Measurements from ENCODE around the gene CASTOR1. TPM values are rescaled to one million over a fixed set of nuclear protein-coding genes. Genes with fewer than 3 reads are reported as not detected.
A peak's percentile ranks its signal among the peaks of the same experiment; 100 is the strongest.

The CASTOR1 gene
- total and polyA plus RNA-seq, 11 donors, result 3.8 to 16.6 (median 7.1) TPM

DNA sequence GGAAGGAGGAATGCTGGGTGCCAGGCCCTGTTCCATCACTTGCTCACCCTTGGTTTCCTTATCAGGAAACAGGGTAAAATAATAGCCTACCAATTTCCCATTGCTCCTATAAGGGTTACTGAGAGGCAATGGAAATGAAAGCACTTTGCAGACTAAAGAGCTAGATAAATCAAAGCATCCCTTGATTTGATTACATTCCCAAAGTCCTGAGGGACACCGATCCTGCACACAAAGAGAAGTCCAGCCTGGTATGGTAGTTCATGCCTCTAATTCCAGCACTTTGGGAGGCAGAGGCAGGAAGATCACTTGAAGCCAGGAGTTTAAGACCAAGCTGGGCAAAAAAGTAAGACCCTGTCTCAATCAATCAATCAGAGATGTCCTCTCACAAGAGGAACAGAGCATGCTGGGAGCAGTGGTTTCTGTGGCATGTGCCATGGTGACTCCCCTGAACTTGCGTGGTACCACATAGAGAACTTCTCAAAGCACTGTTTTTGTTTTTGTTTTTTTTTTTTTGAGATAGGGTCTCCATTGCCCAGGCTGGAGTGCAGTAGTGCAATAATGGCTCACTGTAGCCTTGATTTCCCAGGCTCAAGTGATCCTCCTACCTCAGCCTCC is 26.8 kb upstream of the CASTOR1 start:
- Histone ChIP-seq H3K27me3 (no peaks in the 10 kb centered on the region), H3K36me3 (peaks cover 0 to 26% (median 0%) of the 10 kb centered on the region in 9 donors), H3K27ac (peak overlapping the region in 2 of 12 donors; percentile 18 to 52), H3K9me3 (no peaks in the 10 kb centered on the region), H3K4me1 (peaks cover 13 to 100% (median 57%) of the 10 kb centered on the region in 12 donors), H3K4me3 (no peak overlapping the region)
- intact Hi-C loops (cut with DNase I), result no loop called here
- DNase-seq, result no peak
- WGBS, 4 donors, result 80 to 90% (median 85%) methylated on average over 2 of the region's 2 CpGs
- no peak for ATAC-seq
- TF ChIP-seq, protein P1, sequence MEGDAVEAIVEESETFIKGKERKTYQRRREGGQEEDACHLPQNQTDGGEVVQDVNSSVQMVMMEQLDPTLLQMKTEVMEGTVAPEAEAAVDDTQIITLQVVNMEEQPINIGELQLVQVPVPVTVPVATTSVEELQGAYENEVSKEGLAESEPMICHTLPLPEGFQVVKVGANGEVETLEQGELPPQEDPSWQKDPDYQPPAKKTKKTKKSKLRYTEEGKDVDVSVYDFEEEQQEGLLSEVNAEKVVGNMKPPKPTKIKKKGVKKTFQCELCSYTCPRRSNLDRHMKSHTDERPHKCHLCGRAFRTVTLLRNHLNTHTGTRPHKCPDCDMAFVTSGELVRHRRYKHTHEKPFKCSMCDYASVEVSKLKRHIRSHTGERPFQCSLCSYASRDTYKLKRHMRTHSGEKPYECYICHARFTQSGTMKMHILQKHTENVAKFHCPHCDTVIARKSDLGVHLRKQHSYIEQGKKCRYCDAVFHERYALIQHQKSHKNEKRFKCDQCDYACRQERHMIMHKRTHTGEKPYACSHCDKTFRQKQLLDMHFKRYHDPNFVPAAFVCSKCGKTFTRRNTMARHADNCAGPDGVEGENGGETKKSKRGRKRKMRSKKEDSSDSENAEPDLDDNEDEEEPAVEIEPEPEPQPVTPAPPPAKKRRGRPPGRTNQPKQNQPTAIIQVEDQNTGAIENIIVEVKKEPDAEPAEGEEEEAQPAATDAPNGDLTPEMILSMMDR (IDR thresholded peaks at IDR 0.05), result no peak
- no peak for TF ChIP-seq POLR2A (IDR thresholded peaks at IDR 0.05)

DNA sequence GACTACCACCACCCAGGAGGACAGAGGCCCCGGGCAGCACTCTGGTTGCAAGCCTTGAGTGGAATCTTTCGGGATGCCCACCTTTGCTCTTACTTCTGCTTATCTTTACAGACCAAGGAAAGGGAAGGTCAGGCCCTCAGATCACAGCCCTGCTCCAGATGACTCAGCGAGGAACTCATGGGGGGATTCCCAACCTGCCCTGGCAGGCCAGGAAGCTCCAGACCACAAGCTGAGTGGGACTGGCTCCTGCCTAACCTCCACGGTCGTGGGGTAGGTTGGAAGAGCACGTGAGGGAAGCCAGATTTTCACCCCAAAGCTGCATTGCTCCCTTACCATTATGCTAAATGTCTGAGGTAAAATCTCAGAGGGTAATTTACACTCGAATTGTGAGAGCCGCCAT is 25.6 kb upstream of the CASTOR1 start:
- 76 to 79% (median 77%) methylated on average over 6 to 8 of the region's 8 CpGs for WGBS, 4 donors
- intact Hi-C loops (cut with DNase I), result no loop called here
- no peak for TF ChIP-seq POLR2A (IDR thresholded peaks at IDR 0.05)
- TF ChIP-seq, protein P1 (IDR thresholded peaks at IDR 0.05), result no peak
- DNase-seq, result no peak
- Histone ChIP-seq H3K4me3 (no peak overlapping the region), H3K9me3 (no peaks in the 10 kb centered on the region), H3K4me1 (peaks cover 21 to 100% (median 57%) of the 10 kb centered on the region in 12 donors), H3K27ac (peak overlapping the region in 2 of 12 donors; percentile 18 to 52), H3K36me3 (peaks cover 0 to 16% (median 0%) of the 10 kb centered on the region in 9 donors), H3K27me3 (no peaks in the 10 kb centered on the region)
- no peak for ATAC-seq

DNA sequence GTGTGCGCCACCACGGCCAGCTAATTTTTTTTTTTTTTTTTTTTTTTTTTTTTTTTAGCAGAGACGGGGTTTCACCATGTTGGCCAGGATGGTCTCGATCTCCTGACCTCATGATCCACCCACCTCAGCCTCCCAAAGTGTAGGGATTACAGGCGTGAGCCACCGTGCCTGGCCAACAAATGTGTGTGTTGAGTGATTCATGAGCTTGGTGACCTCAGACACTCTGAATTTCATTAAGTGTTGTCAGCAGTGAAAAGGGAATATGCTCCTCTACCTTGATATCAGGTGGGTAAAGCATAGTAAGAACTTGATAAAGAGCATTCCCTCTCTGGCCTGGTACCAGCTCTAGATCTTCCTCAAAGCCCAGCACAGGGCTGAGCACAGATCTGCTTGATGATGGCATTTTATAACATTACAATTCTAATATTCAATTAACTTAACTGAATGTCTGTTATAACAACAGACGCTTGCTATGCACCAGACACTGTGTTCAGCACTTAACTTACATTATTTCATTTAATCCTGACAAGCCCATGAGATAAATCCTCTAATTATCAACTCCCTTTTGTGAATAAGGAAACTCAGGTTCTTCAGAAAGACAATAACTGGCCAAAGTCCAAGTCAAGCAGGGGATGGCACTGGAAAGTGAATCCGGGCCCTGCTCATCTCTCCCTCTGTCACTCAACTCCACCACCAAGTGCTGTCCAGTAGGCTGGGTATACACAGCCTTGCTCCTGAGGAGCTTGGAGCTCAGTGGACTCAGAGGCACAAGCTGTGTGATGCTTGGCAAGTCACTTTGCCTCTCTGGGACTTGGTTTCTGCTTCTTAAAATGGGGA is 24.4 kb upstream of the CASTOR1 start:
- no peaks in the 10 kb centered on the region for H3K27me3 ChIP-seq
- peaks cover 0 to 9% (median 0%) of the 10 kb centered on the region in 9 donors for H3K36me3 ChIP-seq
- no peaks in the 10 kb centered on the region for H3K9me3 ChIP-seq
- TF ChIP-seq, protein P1 (IDR thresholded peaks at IDR 0.05), result no peak
- TF ChIP-seq POLR2A (IDR thresholded peaks at IDR 0.05), result no peak
- no peak overlapping the region for H3K4me3 ChIP-seq
- intact Hi-C loops (cut with DNase I), result no loop called here
- peak overlapping the region in 3 of 12 donors; percentile 11 to 49 (median 12) for H3K27ac ChIP-seq
- 87 to 90% (median 88%) methylated on average over 6 to 8 of the region's 8 CpGs for WGBS, 4 donors
- DNase-seq, result no peak
- H3K4me1 ChIP-seq, result peaks cover 22 to 100% (median 58%) of the 10 kb centered on the region in 12 donors
- no peak for ATAC-seq

DNA sequence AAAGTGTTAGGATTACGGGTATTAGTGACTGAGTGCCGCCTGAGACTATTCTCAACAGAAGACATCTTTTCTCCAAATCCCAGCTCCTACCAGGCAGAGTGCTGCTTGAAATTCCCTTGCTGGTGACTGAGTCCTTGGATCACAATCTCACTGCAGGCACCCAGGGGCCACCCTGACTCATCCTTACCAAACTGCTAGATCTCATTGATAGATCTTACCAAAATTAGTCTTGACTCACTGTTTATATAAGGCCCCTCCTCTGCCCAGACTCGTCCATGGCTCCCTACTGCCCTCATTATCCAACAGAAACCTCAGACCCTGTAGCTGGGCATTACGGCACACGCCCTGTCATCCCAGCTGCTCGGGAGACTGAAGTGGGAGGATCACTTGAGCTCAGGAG is 22.7 kb upstream of the CASTOR1 start:
- H3K9me3 ChIP-seq, result no peaks in the 10 kb centered on the region
- TF ChIP-seq, protein P1 (IDR thresholded peaks at IDR 0.05), result no peak
- no peak for TF ChIP-seq POLR2A (IDR thresholded peaks at IDR 0.05)
- DNase-seq, result no peak
- intact Hi-C loops (cut with DNase I), result no loop called here
- H3K27me3 ChIP-seq, result no peaks in the 10 kb centered on the region
- peaks cover 22 to 100% (median 67%) of the 10 kb centered on the region in 12 donors for H3K4me1 ChIP-seq
- peaks cover 0 to 8% (median 0%) of the 10 kb centered on the region in 9 donors for H3K36me3 ChIP-seq
- 87 to 92% (median 90%) methylated on average over 6 of the region's 6 CpGs for WGBS, 4 donors
- H3K4me3 ChIP-seq, result no peak overlapping the region
- peak overlapping the region; percentile 14 to 84 (median 66) for H3K27ac ChIP-seq
- no peak for ATAC-seq

All from heart left ventricle (tissue), 16 donors.